HG02763 (cell line): ENCODE data around the gene FANCC.

ENCODE experiments used
- ATAC-seq: cut with Tn5 transposase; IDR thresholded peaks from one replicate; pipeline ENCODE4 v1.9.1; 2021; ENCODE audit warnings: mild to moderate bottlenecking, moderate library complexity; ENCODE audit not compliant: unreplicated experiment

The FANCC gene

GRCh38 chr9:95317119-95317892, at the start of gene FANCC:
Gene FANCC (minus strand): TSS chr9:95317709. CDS start chr9:95249291, 68,418 bp downstream.
- peak; percentile 79 for ATAC-seq

GRCh38 chr9:95366731-95367325, 49.3 kb upstream of the FANCC start:
- no peak for ATAC-seq

DNA sequence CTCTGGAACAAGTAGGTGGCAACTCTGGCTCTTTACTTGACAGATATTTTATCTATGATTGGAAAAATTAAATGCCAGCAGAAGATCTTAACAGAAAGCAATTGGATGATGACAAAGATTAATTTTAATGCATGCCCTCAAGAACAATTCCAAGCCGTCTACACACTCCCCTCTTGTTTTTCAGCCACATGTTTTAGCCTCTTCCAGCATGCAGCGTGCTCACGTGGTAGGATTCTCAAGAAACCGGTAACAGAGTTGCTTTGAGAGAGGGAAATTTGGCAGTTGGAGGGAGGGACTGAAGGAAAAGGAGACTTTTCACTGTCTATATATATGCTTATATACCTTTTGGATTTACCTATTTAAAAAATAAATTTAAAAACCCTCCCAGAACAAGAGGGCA, 48.3 kb upstream of the FANCC start:
- no peak for ATAC-seq

DNA sequence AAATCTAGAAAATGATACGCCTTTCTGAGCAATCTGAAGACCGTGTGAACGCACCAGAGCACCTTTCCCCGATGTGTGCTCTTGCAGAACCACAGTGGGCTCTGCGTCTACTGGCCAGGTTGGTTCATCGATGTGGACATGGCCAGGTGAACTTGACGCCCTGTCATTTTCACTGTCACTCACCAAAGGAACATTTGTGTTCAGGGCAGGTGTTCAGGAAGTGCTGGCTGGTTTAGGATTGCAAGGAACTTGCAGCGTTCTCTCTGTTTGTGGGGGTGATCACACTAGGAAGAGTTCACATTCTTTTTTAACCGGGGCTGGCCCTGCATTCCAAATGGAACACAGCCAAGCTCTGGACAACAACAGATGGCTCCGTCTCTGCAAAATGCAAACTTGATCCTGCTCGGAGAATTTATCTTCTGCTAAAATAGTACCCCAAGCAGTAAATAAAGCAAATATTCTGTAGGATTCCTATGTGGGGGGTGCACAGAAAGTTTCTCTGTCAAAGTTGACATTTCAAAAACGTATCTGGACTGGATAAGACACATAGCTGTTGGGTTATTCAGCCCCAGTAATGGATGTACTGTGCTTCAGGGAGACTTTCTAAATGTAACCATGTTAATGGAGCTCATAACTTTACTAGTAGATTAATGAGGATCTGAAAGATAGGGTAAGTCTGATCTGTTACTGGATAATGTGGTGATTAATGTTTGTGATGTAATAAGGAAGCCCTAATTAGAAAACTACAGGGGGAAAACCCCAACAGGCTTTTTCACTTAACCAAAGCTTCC, 45.7 kb upstream of the FANCC start:
- no peak for ATAC-seq

DNA sequence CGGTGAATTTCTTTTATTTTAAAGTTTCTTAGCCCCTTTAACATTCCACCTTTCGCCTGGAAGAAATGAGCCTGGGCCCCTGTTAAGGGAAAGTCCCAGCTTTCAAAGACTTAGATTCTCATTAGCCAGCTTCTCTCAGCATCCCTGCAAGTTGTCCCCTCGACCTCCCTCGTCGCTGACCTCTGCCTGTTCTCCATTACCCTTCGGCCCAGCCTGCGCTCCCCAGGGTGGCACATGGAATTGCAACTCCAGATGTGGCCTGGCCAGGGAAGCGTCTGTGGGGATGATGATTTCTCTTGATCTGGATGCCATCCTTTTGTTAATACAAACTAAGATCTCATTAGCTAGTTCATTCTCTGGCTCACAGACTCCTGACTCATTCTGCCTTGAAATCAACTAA, 43.4 kb upstream of the FANCC start:
- ATAC-seq = no peak

DNA sequence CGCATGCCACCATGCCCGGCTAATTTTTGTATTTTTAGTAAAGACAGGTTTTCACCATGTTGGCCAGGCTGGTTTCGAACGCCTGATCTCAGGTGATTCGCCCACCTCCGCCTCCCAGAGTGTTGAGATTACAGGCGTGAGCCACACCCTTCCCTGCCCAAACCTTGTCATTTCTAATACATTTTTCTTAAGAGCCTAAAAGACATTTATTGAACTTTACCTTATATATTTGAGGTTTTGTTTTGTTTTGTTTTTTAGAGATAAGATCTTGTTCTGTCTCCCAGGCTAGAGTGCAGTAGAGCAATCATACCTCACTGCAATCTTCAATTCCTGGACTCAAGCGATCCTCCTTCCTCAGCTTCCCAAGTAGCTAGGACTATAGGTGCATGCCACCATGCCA, 39.8 kb upstream of the FANCC start:
- no peak for ATAC-seq

- no peak for ATAC-seq
Observed at GRCh38 chr9:95355500-95355899, 38.0 kb upstream of the FANCC start.

DNA sequence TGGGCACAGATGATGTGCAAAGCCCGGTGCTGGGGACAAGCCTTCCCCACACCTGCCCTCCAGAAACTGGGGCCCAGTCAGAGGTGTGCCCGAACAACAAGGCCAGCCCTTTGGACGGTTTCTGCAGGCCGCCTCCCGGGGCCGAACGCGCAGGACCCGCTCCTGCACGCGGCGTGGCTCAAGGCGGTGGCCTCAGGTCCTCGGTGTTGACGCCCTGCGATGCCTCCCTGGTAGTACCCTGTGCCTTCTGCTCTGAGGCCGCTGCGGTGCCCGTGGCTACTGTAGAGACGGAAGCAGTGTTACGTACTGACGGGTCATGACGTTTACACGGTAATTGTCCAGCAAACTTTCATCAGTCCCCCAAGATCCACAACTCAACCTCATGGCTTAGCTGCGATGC, 33.5 kb upstream of the FANCC start:
- no peak for ATAC-seq

- ATAC-seq = no peak
Observed at GRCh38 chr9:95350266-95350665, 32.8 kb upstream of the FANCC start.

- ATAC-seq = no peak
Observed at GRCh38 chr9:95349091-95350038, 31.9 kb upstream of the FANCC start.

GRCh38 chr9:95346021-95346420, 28.5 kb upstream of the FANCC start:
- no peak for ATAC-seq

DNA sequence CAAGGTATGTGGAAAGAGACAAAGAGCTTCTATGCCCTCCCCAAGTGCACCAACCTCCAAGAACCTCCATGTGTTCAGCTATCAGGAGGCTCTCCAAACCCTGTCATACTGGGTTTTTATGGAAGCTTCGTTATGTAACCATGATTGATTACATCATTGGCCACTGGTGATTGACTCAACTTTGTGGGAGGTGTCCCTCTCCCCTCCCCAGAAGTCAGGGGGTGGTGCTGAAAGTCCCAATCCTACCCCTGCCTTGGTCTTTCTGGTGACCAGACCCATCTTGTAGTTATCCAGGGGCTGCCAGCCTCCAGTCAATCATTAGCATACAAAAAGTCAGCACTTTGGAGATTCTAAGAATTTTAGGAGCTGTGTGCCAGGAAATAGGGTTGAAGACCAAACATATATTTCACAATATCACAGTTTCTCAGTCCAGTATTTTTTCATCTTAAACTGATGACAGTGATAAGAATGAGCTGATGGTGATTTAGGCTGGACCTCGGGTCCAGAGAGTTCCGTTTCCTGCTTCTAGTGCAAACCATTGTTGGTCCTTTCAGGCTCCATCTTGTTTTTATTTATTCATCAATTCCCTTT, 27.3 kb upstream of the FANCC start:
- ATAC-seq = no peak

DNA sequence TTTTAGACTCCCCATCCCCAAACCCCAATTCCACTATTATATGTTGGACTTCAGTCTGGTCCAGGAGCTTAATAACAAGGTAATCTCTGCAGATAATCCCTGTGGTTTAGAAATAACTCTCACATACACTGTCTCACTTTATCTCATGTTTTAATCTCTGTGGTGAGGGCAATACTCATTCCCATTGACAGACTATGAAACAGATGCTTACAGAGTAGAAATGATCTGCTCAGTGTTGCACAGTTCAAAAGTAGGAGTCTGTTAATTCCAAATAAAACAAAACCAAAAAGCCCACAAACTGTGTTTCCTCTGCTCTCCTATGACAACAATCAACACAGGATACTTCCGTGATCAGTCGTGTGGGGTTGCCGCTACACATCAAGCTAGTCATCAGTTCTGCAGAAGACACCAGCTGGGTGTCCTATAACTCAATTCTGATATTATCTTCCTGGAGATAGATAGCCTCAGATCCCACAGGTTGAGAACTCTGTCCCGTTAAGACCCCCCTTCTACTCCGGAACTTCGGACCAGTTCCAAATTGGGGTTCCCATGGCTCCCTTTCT, 26.3 kb upstream of the FANCC start:
- no peak for ATAC-seq

DNA sequence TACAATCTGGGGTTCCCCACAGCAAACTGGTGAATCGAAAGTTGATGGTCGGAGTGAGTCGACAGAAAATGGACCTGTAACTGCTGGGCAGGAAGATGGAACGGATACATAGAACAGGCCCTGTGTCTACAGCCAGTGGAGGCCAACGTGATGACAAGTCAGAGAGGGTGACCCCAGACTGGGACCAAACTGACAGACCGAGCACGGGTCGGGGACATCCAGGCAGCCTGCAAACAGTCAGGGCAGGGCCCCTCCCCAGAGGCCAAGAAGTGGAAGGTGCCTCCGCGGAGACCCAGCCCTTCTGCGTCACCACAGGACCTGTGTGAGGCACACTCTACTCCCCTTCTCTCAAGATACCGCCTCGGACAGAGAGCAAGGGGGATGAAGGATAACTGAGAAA, 25.1 kb upstream of the FANCC start:
- no peak for ATAC-seq

DNA sequence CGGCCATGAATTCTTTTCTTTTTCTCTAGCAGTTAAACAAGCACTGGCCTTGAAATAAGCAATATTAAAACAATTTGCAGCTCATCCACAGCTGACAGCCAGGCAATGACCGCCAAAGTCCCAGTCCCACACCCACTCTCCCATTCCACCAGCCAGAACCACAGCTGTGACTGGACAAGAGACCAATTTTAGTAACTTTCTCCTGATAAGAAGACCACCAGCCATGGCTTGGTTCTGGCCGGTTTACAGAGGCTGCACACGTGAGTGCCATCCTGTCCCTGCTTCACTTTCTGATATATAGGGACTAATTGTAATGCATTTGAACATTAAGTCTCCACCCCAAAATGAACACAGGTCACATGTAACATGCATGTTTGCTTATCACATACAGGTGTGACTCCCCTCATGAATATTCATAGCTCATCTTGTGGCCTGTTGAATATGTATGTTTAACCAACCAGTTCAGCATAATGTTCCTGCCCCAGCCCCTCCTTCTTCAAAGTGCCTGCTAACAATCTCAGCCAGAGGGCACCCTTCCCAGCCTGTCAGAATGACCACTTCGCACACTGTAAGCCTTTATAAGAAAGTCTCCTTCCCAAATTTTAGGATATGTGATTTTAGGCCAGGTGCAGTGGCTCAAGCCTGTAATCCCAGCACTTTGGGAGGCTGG, 23.9 kb upstream of the FANCC start:
- no peak for ATAC-seq

DNA sequence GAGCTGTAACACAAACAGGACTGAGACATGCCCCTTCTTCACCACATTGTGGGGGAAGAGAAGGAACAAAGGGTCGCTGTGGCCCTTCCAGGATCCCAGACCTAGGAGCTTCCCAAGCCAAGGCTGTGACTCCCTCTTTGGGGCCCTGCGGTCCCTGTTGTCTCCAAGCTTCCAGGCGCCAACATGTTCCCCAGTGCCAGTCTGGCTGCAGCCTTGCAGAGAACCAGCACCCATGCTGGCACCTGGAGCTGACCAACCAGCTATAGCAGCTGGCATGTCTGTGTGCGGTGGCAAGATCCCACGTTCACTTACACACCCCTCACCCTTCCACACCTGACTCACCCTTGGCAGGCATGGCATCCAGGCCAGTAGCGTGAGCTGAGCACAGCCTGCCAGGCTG, 20.7 kb upstream of the FANCC start:
- no peak for ATAC-seq

GRCh38 chr9:95336281-95336680, 18.8 kb upstream of the FANCC start:
- no peak for ATAC-seq

- ATAC-seq = no peak
Observed at GRCh38 chr9:95333426-95333825, 15.9 kb upstream of the FANCC start.

- no peak for ATAC-seq
Observed at GRCh38 chr9:95332860-95333259, 15.4 kb upstream of the FANCC start.
